Ecto neural progenitor cell (in vitro differentiated cells): Measurements from ENCODE around the gene PTPRU.
A peak's percentile ranks its signal among the peaks of the same experiment; 100 is the strongest.

Experiments used
- DNase-seq: peaks from one replicate; pipeline ENCODE4 v3.0.0-alpha.2; 2018; ENCODE audit warnings: low spot score

Gene PTPRU

GRCh38 chr1:29317916-29318530 lies 81.7 kb downstream of the PTPRU start:
- DNase-seq = no peak

GRCh38 chr1:29318724-29319123 lies 82.4 kb downstream of the PTPRU start:
- DNase-seq = no peak

GRCh38 chr1:29319300-29320110 lies 83.2 kb downstream of the PTPRU start:
- no peak for DNase-seq

GRCh38 chr1:29320156-29320940 lies 84.0 kb downstream of the PTPRU start:
- no peak for DNase-seq

- DNase-seq = no peak
Observed at GRCh38 chr1:29321176-29321575, 84.9 kb downstream of the PTPRU start.

GRCh38 chr1:29322147-29322694 lies 85.9 kb downstream of the PTPRU start:
- DNase-seq = no peak

- no peak for DNase-seq
Observed at GRCh38 chr1:29322861-29323585, 86.7 kb downstream of the PTPRU start.

- DNase-seq = no peak
Observed at GRCh38 chr1:29323636-29324035, 87.3 kb downstream of the PTPRU start.

GRCh38 chr1:29324202-29324601 lies 87.9 kb downstream of the PTPRU start:
- DNase-seq = no peak

- peak; percentile 95 for DNase-seq
Observed at GRCh38 chr1:29324771-29325351, 88.5 kb downstream of the PTPRU start.

- peak; percentile 69 for DNase-seq
Observed at GRCh38 chr1:29325675-29326074, 89.4 kb downstream of the PTPRU start.

- DNase-seq = no peak
Observed at GRCh38 chr1:29326123-29326522, 89.8 kb downstream of the PTPRU start.

GRCh38 chr1:29327223-29327935 lies 91.1 kb downstream of the PTPRU start:
- no peak for DNase-seq

- no peak for DNase-seq
Observed at GRCh38 chr1:29329022-29329775, 92.9 kb downstream of the PTPRU start.

GRCh38 chr1:29330089-29330488 lies 93.8 kb downstream of the PTPRU start:
- DNase-seq = no peak

GRCh38 chr1:29330856-29331255 lies 94.5 kb downstream of the PTPRU start:
- DNase-seq = no peak

- no peak for DNase-seq
Observed at GRCh38 chr1:29331309-29331708, 95.0 kb downstream of the PTPRU start.

- DNase-seq = no peak
Observed at GRCh38 chr1:29331729-29332128, 95.4 kb downstream of the PTPRU start.

- no peak for DNase-seq
Observed at GRCh38 chr1:29332204-29332603, 95.9 kb downstream of the PTPRU start.

GRCh38 chr1:29333008-29333407 lies 96.7 kb downstream of the PTPRU start:
- DNase-seq = no peak
